ENCODE measurements around the gene DDT.
"Not testable (repeated sequence)": the region's sequence is repeated elsewhere in the genome, so short reads cannot be mapped to it uniquely, and the experiment has no call there.

Gene DDT

GRCh38 chr22:23974345-23974744 lies at the start of gene DDT:
Gene DDT (minus strand): TSS chr22:23974441. CDS start chr22:23974414, 27 bp downstream.
- H3K36me3 ChIP-seq (ENCODE audit: insufficient read depth, low read length), result peaks cover 22% of the 10 kb centered on the region
- not testable (repeated sequence) for H3K9ac ChIP-seq (ENCODE audit: insufficient read length); H3K9me3 ChIP-seq (ENCODE audit: low read depth, low read length); H3K27ac ChIP-seq; H3K4me3 ChIP-seq; DNase-seq (ENCODE audit: low read depth, low spot score)

GRCh38 chr22:24023204-24023789 lies 49.1 kb upstream of the DDT start:
- no peak overlapping the region for H3K9ac ChIP-seq (ENCODE audit: insufficient read length)
- peaks cover 20% of the 10 kb centered on the region for H3K36me3 ChIP-seq (ENCODE audit: insufficient read depth, low read length)
- H3K9me3 ChIP-seq (ENCODE audit: low read depth, low read length), result peaks cover 2% of the 10 kb centered on the region; the same call in 1 of the 2 replicates
- no peak for DNase-seq (ENCODE audit: low read depth, low spot score)
- no peak overlapping the region for H3K4me3 ChIP-seq
- no peak overlapping the region for H3K27ac ChIP-seq
- TF ChIP-seq FOXP2 (optimal IDR thresholded peaks at IDR 0.05; ENCODE audit: control extremely low read depth, extremely low read length, insufficient read depth), result no peak
- no peak for TF ChIP-seq POLR2AphosphoS5 (IDR thresholded peaks at IDR 0.05; ENCODE audit: borderline replicate concordance, low read depth, low read length)
- no peak for TF ChIP-seq EZH2 (IDR thresholded peaks at IDR 0.05)

DNA sequence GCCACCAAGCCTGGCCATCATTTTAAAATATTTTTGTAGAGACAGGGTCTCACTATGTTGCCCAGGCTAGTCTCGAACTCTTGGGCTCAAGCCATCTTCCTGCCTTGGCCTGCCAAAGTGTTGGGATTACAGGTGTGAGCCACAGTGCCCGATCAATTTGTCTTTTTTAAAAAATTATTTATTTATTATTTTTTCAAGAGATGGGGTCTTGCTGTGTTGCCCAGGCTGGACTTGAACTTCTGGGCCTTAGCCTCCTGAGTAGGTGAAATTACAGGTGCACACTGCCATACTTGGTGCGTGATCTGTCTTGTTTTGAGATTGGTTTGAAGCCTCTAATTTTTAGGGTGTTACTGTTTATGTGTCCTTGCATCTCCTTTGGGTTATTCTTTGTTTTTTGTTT lies 47.1 kb upstream of the DDT start:
- DNase-seq (ENCODE audit: low read depth, low spot score), result no peak
- Histone ChIP-seq H3K9ac (ENCODE audit: insufficient read length) (no peak overlapping the region), H3K4me3 (no peak overlapping the region), H3K36me3 (ENCODE audit: insufficient read depth, low read length) (peaks cover 25% of the 10 kb centered on the region), H3K27ac (no peak overlapping the region), H3K9me3 (ENCODE audit: low read depth, low read length) (peaks cover 2% of the 10 kb centered on the region; the same call in 1 of the 2 replicates)
- TF ChIP-seq EZH2 (IDR thresholded peaks at IDR 0.05) (no peak), POLR2AphosphoS5 (IDR thresholded peaks at IDR 0.05; ENCODE audit: borderline replicate concordance, low read depth, low read length) (no peak), FOXP2 (optimal IDR thresholded peaks at IDR 0.05; ENCODE audit: control extremely low read depth, extremely low read length, insufficient read depth) (no peak)

DNA sequence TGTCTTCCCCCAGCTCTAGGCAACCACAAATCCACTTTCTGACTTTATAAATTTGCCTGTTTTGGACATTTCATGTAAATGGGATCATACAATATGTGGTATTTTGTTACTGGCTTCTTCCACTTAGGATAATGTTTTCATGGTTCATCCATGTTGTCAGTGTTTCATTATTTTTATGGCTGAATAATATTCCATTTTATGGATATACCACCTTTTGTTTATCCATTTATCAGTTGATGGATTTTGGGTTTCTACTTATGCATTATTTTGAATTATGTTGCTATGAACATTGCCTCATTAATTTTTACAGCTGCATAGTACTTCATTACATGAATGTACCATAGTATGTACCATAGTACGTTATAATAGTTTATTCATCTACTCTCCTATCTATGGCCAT lies 41.9 kb upstream of the DDT start:
- Histone ChIP-seq H3K9ac (ENCODE audit: insufficient read length) (no peak overlapping the region), H3K36me3 (ENCODE audit: insufficient read depth, low read length) (peaks cover 5% of the 10 kb centered on the region; the same call in 1 of the 2 replicates), H3K9me3 (ENCODE audit: low read depth, low read length) (no peaks in the 10 kb centered on the region), H3K27ac (no peak overlapping the region), H3K4me3 (no peak overlapping the region)
- TF ChIP-seq POLR2AphosphoS5 (IDR thresholded peaks at IDR 0.05; ENCODE audit: borderline replicate concordance, low read depth, low read length) (no peak), EZH2 (IDR thresholded peaks at IDR 0.05) (no peak), FOXP2 (optimal IDR thresholded peaks at IDR 0.05; ENCODE audit: control extremely low read depth, extremely low read length, insufficient read depth) (no peak)
- no peak for DNase-seq (ENCODE audit: low read depth, low spot score)

- Histone ChIP-seq H3K36me3 (ENCODE audit: insufficient read depth, low read length) (no peaks in the 10 kb centered on the region), H3K27ac (no peak overlapping the region), H3K9ac (ENCODE audit: insufficient read length) (peak overlapping the region; percentile 79), H3K9me3 (ENCODE audit: low read depth, low read length) (no peaks in the 10 kb centered on the region), H3K4me3 (peak overlapping the region; percentile 77)
- no peak for DNase-seq (ENCODE audit: low read depth, low spot score)
- TF ChIP-seq EZH2 (IDR thresholded peaks at IDR 0.05), result no peak
- TF ChIP-seq FOXP2 (optimal IDR thresholded peaks at IDR 0.05; ENCODE audit: control extremely low read depth, extremely low read length, insufficient read depth), result no peak
- TF ChIP-seq POLR2AphosphoS5 (IDR thresholded peaks at IDR 0.05; ENCODE audit: borderline replicate concordance, low read depth, low read length), result no peak
Observed at GRCh38 chr22:24011735-24012068, 37.5 kb upstream of the DDT start.

DNA sequence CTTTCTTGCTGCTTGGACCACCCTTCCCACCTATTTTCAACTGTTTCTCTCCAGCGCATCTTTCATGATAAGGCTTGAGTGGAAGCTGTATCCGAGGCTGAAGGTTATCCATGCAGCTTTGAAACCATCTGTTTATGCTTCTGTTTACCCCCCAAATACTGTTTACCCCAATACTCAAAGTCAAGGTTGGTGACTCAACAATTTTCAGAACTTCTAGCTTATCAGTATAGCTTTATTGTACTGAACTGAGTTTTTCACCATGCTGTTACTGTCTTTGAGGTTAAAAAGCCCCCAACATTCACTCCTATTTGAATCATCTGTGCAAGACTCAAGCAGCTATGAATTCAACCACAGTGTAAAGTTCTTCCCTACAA lies 35.8 kb upstream of the DDT start:
- DNase-seq (ENCODE audit: low read depth, low spot score), result no peak
- H3K9ac ChIP-seq (ENCODE audit: insufficient read length), result no peak overlapping the region
- no peaks in the 10 kb centered on the region for H3K9me3 ChIP-seq (ENCODE audit: low read depth, low read length)
- H3K4me3 ChIP-seq, result no peak overlapping the region
- TF ChIP-seq EZH2 (IDR thresholded peaks at IDR 0.05) (no peak), FOXP2 (optimal IDR thresholded peaks at IDR 0.05; ENCODE audit: control extremely low read depth, extremely low read length, insufficient read depth) (no peak), POLR2AphosphoS5 (IDR thresholded peaks at IDR 0.05; ENCODE audit: borderline replicate concordance, low read depth, low read length) (no peak)
- H3K36me3 ChIP-seq (ENCODE audit: insufficient read depth, low read length), result no peaks in the 10 kb centered on the region
- no peak overlapping the region for H3K27ac ChIP-seq

- TF ChIP-seq EZH2 (IDR thresholded peaks at IDR 0.05), result no peak
- no peak for TF ChIP-seq FOXP2 (optimal IDR thresholded peaks at IDR 0.05; ENCODE audit: control extremely low read depth, extremely low read length, insufficient read depth)
- TF ChIP-seq POLR2AphosphoS5 (IDR thresholded peaks at IDR 0.05; ENCODE audit: borderline replicate concordance, low read depth, low read length), result no peak
- no peaks in the 10 kb centered on the region for H3K36me3 ChIP-seq (ENCODE audit: insufficient read depth, low read length)
- no peak overlapping the region for H3K4me3 ChIP-seq
- H3K9ac ChIP-seq (ENCODE audit: insufficient read length), result no peak overlapping the region
- H3K27ac ChIP-seq, result no peak overlapping the region
- no peak for DNase-seq (ENCODE audit: low read depth, low spot score)
- no peaks in the 10 kb centered on the region for H3K9me3 ChIP-seq (ENCODE audit: low read depth, low read length)
Observed at GRCh38 chr22:24009227-24010017, 35.2 kb upstream of the DDT start.

DNA sequence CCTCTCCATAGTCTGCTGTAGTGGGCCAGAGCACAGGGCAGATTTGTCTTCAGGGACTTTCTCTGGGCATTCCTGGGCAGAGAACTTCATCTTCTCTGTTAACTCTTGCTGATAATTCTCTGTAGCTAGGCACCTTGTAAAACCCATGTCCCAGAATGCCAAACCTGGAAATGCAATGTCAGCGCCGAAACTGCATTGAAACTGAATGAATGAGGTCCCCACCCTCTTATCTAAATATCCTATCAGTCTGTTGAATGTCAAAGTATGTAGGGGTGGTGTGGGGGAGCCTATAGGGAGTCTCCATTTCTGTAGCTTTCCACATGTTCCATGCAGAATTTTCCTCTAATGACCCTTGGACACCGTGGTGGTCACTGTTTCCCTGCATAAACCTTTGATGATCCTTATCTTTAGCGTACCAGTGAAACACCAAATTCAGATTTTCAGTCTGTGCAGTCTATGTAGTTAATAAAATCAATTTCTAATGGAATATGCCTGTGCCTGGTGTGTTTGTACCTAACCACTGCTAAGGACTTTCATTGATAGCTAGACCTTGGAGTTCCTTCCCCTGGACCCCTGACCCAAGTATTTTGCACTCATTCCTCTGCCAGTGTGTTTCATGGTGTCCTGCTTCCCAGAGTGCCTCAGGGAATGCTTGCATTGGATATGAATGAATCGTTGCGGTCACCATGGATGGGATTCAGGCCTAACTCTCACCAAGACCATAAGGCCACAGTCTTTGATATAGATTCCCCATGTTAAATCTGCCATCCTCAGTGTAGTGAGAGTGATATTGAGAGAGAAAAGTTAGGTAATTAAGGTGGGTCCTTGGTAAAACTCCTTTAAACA lies 34.4 kb upstream of the DDT start:
- Histone ChIP-seq H3K27ac (no peak overlapping the region), H3K9me3 (ENCODE audit: low read depth, low read length) (no peaks in the 10 kb centered on the region), H3K36me3 (ENCODE audit: insufficient read depth, low read length) (no peaks in the 10 kb centered on the region), H3K9ac (ENCODE audit: insufficient read length) (no peak overlapping the region), H3K4me3 (no peak overlapping the region)
- DNase-seq (ENCODE audit: low read depth, low spot score), result no peak
- TF ChIP-seq FOXP2 (optimal IDR thresholded peaks at IDR 0.05; ENCODE audit: control extremely low read depth, extremely low read length, insufficient read depth) (no peak), POLR2AphosphoS5 (IDR thresholded peaks at IDR 0.05; ENCODE audit: borderline replicate concordance, low read depth, low read length) (no peak), EZH2 (IDR thresholded peaks at IDR 0.05) (no peak)
